Measurements from ENCODE around the gene TMED10.

- TF ChIP-seq POLR2A (IDR thresholded peaks at IDR 0.05) (no peak), CTCF (IDR thresholded peaks at IDR 0.05) (peak; percentile 60 to 83 (median 71))
These were observed 43.9 kb downstream of the TMED10 start for GRCh38 chr14:75132382-75133086.
